HG03103 (cell line): ENCODE data around the gene ACTBL2.
"Not testable (repeated sequence)": the region's sequence is repeated elsewhere in the genome, so short reads cannot be mapped to it uniquely, and the experiment has no call there.

ENCODE experiments used
- ATAC-seq: cut with Tn5 transposase; IDR thresholded peaks from one replicate; pipeline ENCODE4 v1.9.1; 2021; ENCODE audit warnings: low read depth; ENCODE audit not compliant: unreplicated experiment

Gene ACTBL2

GRCh38 chr5:57482671-57483106, at the start of gene ACTBL2:
TSS of gene ACTBL2 (minus strand) at chr5:57482811. CDS start at chr5:57482707, 104 bp downstream.
- ATAC-seq = no peak

- ATAC-seq = no peak
Observed at GRCh38 chr5:57531333-57531732, 48.7 kb upstream of the ACTBL2 start.

GRCh38 chr5:57529864-57530263, 47.3 kb upstream of the ACTBL2 start:
- ATAC-seq = peak; percentile 78

- no peak for ATAC-seq
Observed at GRCh38 chr5:57527870-57528269, 45.3 kb upstream of the ACTBL2 start.

GRCh38 chr5:57524348-57525060, 41.9 kb upstream of the ACTBL2 start:
- no peak for ATAC-seq

GRCh38 chr5:57522477-57522876, 39.9 kb upstream of the ACTBL2 start:
- not testable (repeated sequence) for ATAC-seq

- not testable (repeated sequence) for ATAC-seq
Observed at GRCh38 chr5:57518415-57518814, 35.8 kb upstream of the ACTBL2 start.

GRCh38 chr5:57517250-57517649, 34.6 kb upstream of the ACTBL2 start:
- ATAC-seq = no peak

GRCh38 chr5:57513785-57514184, 31.2 kb upstream of the ACTBL2 start:
- ATAC-seq = no peak

- ATAC-seq = no peak
Observed at GRCh38 chr5:57511321-57511720, 28.7 kb upstream of the ACTBL2 start.

GRCh38 chr5:57509501-57510260, 27.1 kb upstream of the ACTBL2 start:
- ATAC-seq = no peak

GRCh38 chr5:57508211-57508610, 25.6 kb upstream of the ACTBL2 start:
- no peak for ATAC-seq

- no peak for ATAC-seq
Observed at GRCh38 chr5:57505272-57506200, 22.9 kb upstream of the ACTBL2 start.

- ATAC-seq = no peak
Observed at GRCh38 chr5:57504357-57504756, 21.7 kb upstream of the ACTBL2 start.

- ATAC-seq = no peak
Observed at GRCh38 chr5:57503433-57503832, 20.8 kb upstream of the ACTBL2 start.

GRCh38 chr5:57501414-57502201, 19.0 kb upstream of the ACTBL2 start:
- ATAC-seq = no peak

- ATAC-seq = peak; percentile 87
Observed at GRCh38 chr5:57499262-57500050, 16.8 kb upstream of the ACTBL2 start.

- ATAC-seq = no peak
Observed at GRCh38 chr5:57497733-57498132, 15.1 kb upstream of the ACTBL2 start.
